CD4-positive, CD25-positive, alpha-beta regulatory T cell (primary cell): ENCODE measurements around the gene UQCC5. TPM values are rescaled to one million over a fixed set of nuclear protein-coding genes. Genes with fewer than 3 reads are reported as not detected.

Experiments used
- ATAC-seq, 2 donors: fragments of 150-1000 bp; cut with Tn5 transposase; one replicate each; pipeline ENCODE4 v1.10.0; 2021; ENCODE audit warnings: low read depth in 2 of 2, moderate number of reproducible peaks in 2 of 2, moderate library complexity in 1 of 2
- DNase-seq, 3 donors: peaks; one replicate each; pipeline versions ENCODE4 v3.0.0 to v3.0.0-alpha.2; 2012 to 2022; ENCODE audit warnings: mixed read lengths in 1 of 3
- H3K27ac ChIP-seq: one replicate; pipeline ENCODE4 v1.7.0; 2013; ENCODE audit warnings: mild to moderate bottlenecking, low read length; ENCODE audit not compliant: insufficient read depth, poor library complexity, severe bottlenecking
- H3K27me3 ChIP-seq: one replicate; pipeline ENCODE4 v1.7.0; 2013; ENCODE audit warnings: low read length; ENCODE audit not compliant: control insufficient read depth, insufficient read depth
- H3K36me3 ChIP-seq: one replicate; pipeline ENCODE4 v1.7.0; 2013; ENCODE audit warnings: mild to moderate bottlenecking, low read length, moderate library complexity; ENCODE audit not compliant: control insufficient read depth, insufficient read depth
- H3K4me1 ChIP-seq: 2 replicates; pipeline ENCODE4 v1.7.0; 2013; ENCODE audit warnings: mild to moderate bottlenecking, low read length; ENCODE audit not compliant: insufficient read depth, control insufficient read depth, poor library complexity, severe bottlenecking
- H3K4me3 ChIP-seq: one replicate; pipeline ENCODE4 v1.7.0; 2013; ENCODE audit warnings: low read depth, mild to moderate bottlenecking, low read length, moderate library complexity
- H3K9me3 ChIP-seq, 2 experiments: 1 replicate in 1 of 2; 2 replicates in 1 of 2; pipeline ENCODE4 v1.7.0; 2013; ENCODE audit warnings: low read length in 2 of 2, mild to moderate bottlenecking in 1 of 2, moderate library complexity in 1 of 2; ENCODE audit not compliant: control insufficient read depth in 2 of 2
- H3K27ac Mint-ChIP-seq, 3 donors: one replicate each; pipeline ENCODE4 v1.8.0; 2020 to 2022; ENCODE audit warnings: mild to moderate bottlenecking in 3 of 3, mixed read lengths in 3 of 3, moderate library complexity in 2 of 3
- H3K27me3 Mint-ChIP-seq: one replicate; pipeline ENCODE4 v1.8.0; 2022; ENCODE audit warnings: mild to moderate bottlenecking, mixed read lengths
- H3K36me3 Mint-ChIP-seq: one replicate; pipeline ENCODE4 v1.8.0; 2020; ENCODE audit warnings: mixed read lengths
- H3K4me1 Mint-ChIP-seq, 4 donors: one replicate each; pipeline ENCODE4 v1.8.0; 2020 to 2022; ENCODE audit warnings: mixed read lengths in 4 of 4, mild to moderate bottlenecking in 1 of 4
- H3K4me3 Mint-ChIP-seq, 4 donors: one replicate each; pipeline ENCODE4 v1.8.0; 2020 to 2022; ENCODE audit warnings: mild to moderate bottlenecking in 4 of 4, mixed read lengths in 4 of 4, moderate library complexity in 3 of 4
- H3K9me3 Mint-ChIP-seq, 7 donors: one replicate each; pipeline ENCODE4 v1.8.0; 2020 to 2022; ENCODE audit warnings: mixed read lengths in 7 of 7, mild to moderate bottlenecking in 3 of 7, moderate library complexity in 2 of 7
- polyA plus RNA-seq, 4 donors: library from polyadenylated mRNA; unstranded; fragments of 300-500 nt; fragmentation: Illumina TruSeq; gene quantifications; one replicate each; pipeline ENCODE4 v1.2.3, GENCODE V29; 2021
- total RNA-seq: library from RNA; stranded (reverse); gene quantifications from one replicate; pipeline ENCODE4 v1.2.3, GENCODE V29; 2022

The UQCC5 gene
- total and polyA plus RNA-seq, 5 donors from 2014 or later = 4.5 to 27.9 (median 19.4) TPM

- Histone ChIP-seq H3K9me3 (no peaks in the 10 kb centered on the region), H3K36me3 (peaks cover 70% of the 10 kb centered on the region), H3K4me3 (no peak overlapping the region), H3K27me3 (no peaks in the 10 kb centered on the region), H3K27ac (no peak overlapping the region), H3K4me1 (no peaks in the 10 kb centered on the region)
- Mint-ChIP-seq H3K27me3 (no peaks in the 10 kb centered on the region), H3K9me3 (no peaks in the 10 kb centered on the region), H3K27ac (no peak overlapping the region), H3K4me3 (no peak overlapping the region), H3K36me3 (peaks cover 28% of the 10 kb centered on the region), H3K4me1 (peaks cover 2 to 5% (median 4%) of the 10 kb centered on the region in 4 donors)
- no peak for DNase-seq
- no peak for ATAC-seq
Observed at GRCh38 chr3:52561028-52561747, 24.8 kb downstream of the UQCC5 start.

GRCh38 chr3:52563984-52564383 lies 27.6 kb downstream of the UQCC5 start:
- no peak overlapping the region for H3K27ac Mint-ChIP-seq

GRCh38 chr3:52568069-52568468 lies 31.7 kb downstream of the UQCC5 start:
- Mint-ChIP-seq H3K4me1 (peaks cover 0 to 5% (median 0%) of the 10 kb centered on the region in 4 donors), H3K9me3 (no peaks in the 10 kb centered on the region), H3K27ac (peak overlapping the region in 1 of 3 donors; percentile 62), H3K36me3 (peaks cover 23% of the 10 kb centered on the region), H3K4me3 (no peak overlapping the region), H3K27me3 (no peaks in the 10 kb centered on the region)
- no peaks in the 10 kb centered on the region for H3K9me3 ChIP-seq
- no peaks in the 10 kb centered on the region for H3K4me1 ChIP-seq
- peaks cover 16% of the 10 kb centered on the region for H3K36me3 ChIP-seq
- DNase-seq = no peak
- H3K27ac ChIP-seq = no peak overlapping the region
- H3K4me3 ChIP-seq = no peak overlapping the region
- no peak for ATAC-seq
- no peaks in the 10 kb centered on the region for H3K27me3 ChIP-seq

More at GRCh38 chr3:52563984-52564383, 27.6 kb downstream of the UQCC5 start:
- no peaks in the 10 kb centered on the region for H3K27me3 ChIP-seq
- peaks cover 55% of the 10 kb centered on the region for H3K36me3 ChIP-seq
- H3K27me3 Mint-ChIP-seq = no peaks in the 10 kb centered on the region
- no peaks in the 10 kb centered on the region for H3K9me3 ChIP-seq
- no peaks in the 10 kb centered on the region for H3K9me3 Mint-ChIP-seq
- H3K4me3 Mint-ChIP-seq = no peak overlapping the region
- no peak overlapping the region for H3K27ac ChIP-seq
- H3K36me3 Mint-ChIP-seq = peaks cover 28% of the 10 kb centered on the region
- no peak overlapping the region for H3K4me3 ChIP-seq
- DNase-seq (no peak), ATAC-seq (no peak)
- no peaks in the 10 kb centered on the region for H3K4me1 ChIP-seq
- peaks cover 0 to 6% (median 3%) of the 10 kb centered on the region in 4 donors for H3K4me1 Mint-ChIP-seq

GRCh38 chr3:52570076-52570475 lies 33.7 kb downstream of the UQCC5 start:
- Mint-ChIP-seq H3K27me3 (no peaks in the 10 kb centered on the region), H3K4me3 (no peak overlapping the region), H3K4me1 (peaks cover 0 to 4% (median 1%) of the 10 kb centered on the region in 4 donors), H3K36me3 (peaks cover 22% of the 10 kb centered on the region), H3K9me3 (no peaks in the 10 kb centered on the region), H3K27ac (peak overlapping the region in 2 of 3 donors; percentile 13 to 86)
- no peak overlapping the region for H3K27ac ChIP-seq
- no peaks in the 10 kb centered on the region for H3K9me3 ChIP-seq
- no peak overlapping the region for H3K4me3 ChIP-seq
- no peaks in the 10 kb centered on the region for H3K4me1 ChIP-seq
- no peak for ATAC-seq
- no peak for DNase-seq
- no peaks in the 10 kb centered on the region for H3K27me3 ChIP-seq
- peaks cover 18% of the 10 kb centered on the region for H3K36me3 ChIP-seq

DNA sequence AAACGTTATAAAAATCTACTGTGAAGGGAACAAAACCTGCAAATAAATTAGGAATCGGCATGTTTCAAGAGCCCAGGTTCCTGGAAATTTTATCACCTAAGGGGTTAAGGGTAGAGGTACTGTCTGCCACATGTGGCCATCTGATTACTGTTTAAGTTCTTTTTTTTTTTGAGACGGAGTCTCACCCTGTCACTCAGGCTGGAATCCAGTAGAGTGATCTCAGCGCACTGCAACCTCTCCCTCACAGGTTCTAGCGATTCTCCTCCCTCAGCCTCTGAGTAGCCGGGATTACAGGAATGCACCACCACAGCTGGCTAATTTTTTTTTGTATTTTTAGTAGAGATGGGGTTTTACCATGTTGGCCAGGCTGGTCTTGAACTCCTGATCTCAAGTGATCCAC lies 35.8 kb downstream of the UQCC5 start:
- H3K27me3 ChIP-seq = no peaks in the 10 kb centered on the region
- H3K4me1 ChIP-seq = no peaks in the 10 kb centered on the region
- H3K4me1 Mint-ChIP-seq = peaks cover 0 to 4% (median 1%) of the 10 kb centered on the region in 4 donors
- ATAC-seq = no peak
- H3K27ac Mint-ChIP-seq = no peak overlapping the region
- H3K9me3 Mint-ChIP-seq = peaks cover 0 to 3% (median 0%) of the 10 kb centered on the region in 7 donors
- no peaks in the 10 kb centered on the region for H3K9me3 ChIP-seq
- peaks cover 34% of the 10 kb centered on the region for H3K36me3 Mint-ChIP-seq
- no peak overlapping the region for H3K4me3 ChIP-seq
- no peak for DNase-seq
- H3K27ac ChIP-seq = no peak overlapping the region
- H3K4me3 Mint-ChIP-seq = no peak overlapping the region
- no peaks in the 10 kb centered on the region for H3K27me3 Mint-ChIP-seq
- H3K36me3 ChIP-seq = peaks cover 28% of the 10 kb centered on the region

DNA sequence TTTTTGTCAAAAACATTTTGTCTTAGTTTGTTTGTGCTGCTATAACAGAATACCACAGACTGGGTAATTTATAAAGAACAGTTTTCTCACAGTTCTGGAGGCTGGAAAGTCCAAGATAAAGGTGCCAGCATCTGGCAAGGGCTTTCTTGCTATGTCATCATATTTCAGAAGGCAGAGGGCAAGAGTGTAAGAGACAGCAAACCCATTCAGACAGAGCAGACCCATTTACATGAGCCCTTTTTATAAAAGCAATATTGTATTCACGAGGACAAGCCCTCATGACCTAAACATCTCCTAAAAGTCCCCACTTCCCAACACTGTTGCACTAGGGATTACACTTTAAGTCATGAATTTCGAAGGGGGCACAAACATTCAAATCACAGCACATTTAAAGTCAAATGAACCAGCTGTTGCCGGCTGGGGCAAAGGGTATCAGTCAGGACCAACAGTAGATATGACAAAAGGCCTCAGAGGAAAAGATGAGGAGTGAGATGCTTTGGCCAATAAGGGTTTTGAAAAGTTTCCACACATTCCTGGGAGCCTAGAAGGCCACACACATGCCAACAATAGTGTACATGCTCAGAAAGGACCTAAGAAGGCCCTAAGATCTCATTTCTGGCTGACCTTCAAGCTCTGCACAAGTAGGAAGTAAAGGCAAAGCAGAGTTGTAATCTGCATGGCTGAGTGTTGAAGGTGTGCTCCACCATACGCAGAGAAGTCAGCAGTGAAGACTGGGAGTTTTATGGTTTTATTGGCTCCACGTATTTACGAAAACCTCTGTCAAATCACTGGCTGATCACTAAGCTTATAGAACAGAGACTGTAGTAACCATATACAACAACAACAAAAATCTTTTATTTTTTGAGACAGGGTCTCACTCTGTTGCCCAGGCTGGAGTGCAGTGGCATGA lies 37.9 kb downstream of the UQCC5 start:
- peaks cover 49% of the 10 kb centered on the region for H3K36me3 ChIP-seq
- no peaks in the 10 kb centered on the region for H3K9me3 ChIP-seq
- H3K27me3 ChIP-seq = no peaks in the 10 kb centered on the region
- Mint-ChIP-seq H3K27ac (no peak overlapping the region), H3K4me1 (peaks cover 0 to 4% (median 3%) of the 10 kb centered on the region in 4 donors), H3K27me3 (no peaks in the 10 kb centered on the region), H3K9me3 (peaks cover 0 to 3% (median 0%) of the 10 kb centered on the region in 7 donors), H3K36me3 (peaks cover 49% of the 10 kb centered on the region), H3K4me3 (no peak overlapping the region)
- no peak for DNase-seq
- H3K4me1 ChIP-seq = no peaks in the 10 kb centered on the region
- ATAC-seq = no peak
- no peak overlapping the region for H3K27ac ChIP-seq
- H3K4me3 ChIP-seq = no peak overlapping the region
